Left ventricle myocardium inferior (tissue), 1 donor: Measurements from ENCODE around the gene ZNF569. TPM values are rescaled to one million over a fixed set of nuclear protein-coding genes. Genes with fewer than 3 reads are reported as not detected.
"Not testable (repeated sequence)": the region's sequence is repeated elsewhere in the genome, so short reads cannot be mapped to it uniquely, and the experiment has no call there.

Experiments used
- DNase-seq: peaks from one replicate; pipeline ENCODE4 v3.0.0-alpha.2; 2020
- H3K27ac ChIP-seq: fragments of 200-600 bp; replicated peaks from 2 replicates; pipeline ENCODE4 v1.8.0; 2021
- H3K27me3 ChIP-seq: fragments of 200-600 bp; 2 replicates; pipeline ENCODE4 v1.8.0; 2021; ENCODE audit warnings: low read depth
- H3K36me3 ChIP-seq: fragments of 200-600 bp; 2 replicates; pipeline ENCODE4 v1.8.0; 2021
- H3K4me1 ChIP-seq: fragments of 200-600 bp; 2 replicates; pipeline ENCODE4 v1.8.0; 2021
- H3K4me3 ChIP-seq: fragments of 200-600 bp; 2 replicates; pipeline ENCODE4 v1.8.0; 2021; ENCODE audit warnings: mild to moderate bottlenecking, moderate library complexity
- H3K9me3 ChIP-seq: fragments of 200-600 bp; replicated peaks from 2 replicates; pipeline ENCODE4 v1.8.0; 2021
- CTCF ChIP-seq: fragments of 200-600 bp; IDR thresholded peaks from 2 replicates; pipeline ENCODE4 v1.8.0; 2021; ENCODE audit warnings: antibody characterized with exemption, mild to moderate bottlenecking, borderline replicate concordance
- intact Hi-C: fragments of 100-400 bp; cut with micrococcal nuclease; formaldehyde crosslinking; loops from one replicate; pipeline ENCODE4 v1.11.0; 2022
- total RNA-seq: library from RNA; stranded (reverse); fragmentation: NEBNext Ultra II Directional; extraction: Animal tissue kit (Norgen Biotek cat#: 25700); gene quantifications from one replicate; pipeline ENCODE4 v1.2.1, GENCODE V29; 2021
- donor health status: DM: no; HTN: yes; CAD: no; lungs with severe emphysema.

Gene ZNF569
- total RNA-seq, 1 donor from 2014 or later, result 6.5 TPM

GRCh38 chr19:37413313-37414084, 53.7 kb downstream of the ZNF569 start:
- no peak for TF ChIP-seq CTCF
- no peak overlapping the region for H3K27ac ChIP-seq
- intact Hi-C loops, result no loop called here
- H3K4me1 ChIP-seq, result no peaks in the 10 kb centered on the region
- DNase-seq, result no peak
- H3K27me3 ChIP-seq, result no peaks in the 10 kb centered on the region
- H3K9me3 ChIP-seq, result peaks cover 100% of the 10 kb centered on the region
- H3K36me3 ChIP-seq, result peaks cover 92% of the 10 kb centered on the region
- H3K4me3 ChIP-seq, result no peak overlapping the region

GRCh38 chr19:37412700-37413099, 54.5 kb downstream of the ZNF569 start:
- intact Hi-C loops, result no loop called here
- no peak for TF ChIP-seq CTCF
- DNase-seq, result no peak
- Histone ChIP-seq H3K9me3 (peaks cover 100% of the 10 kb centered on the region), H3K4me1 (no peaks in the 10 kb centered on the region), H3K27me3 (no peaks in the 10 kb centered on the region), H3K4me3 (no peak overlapping the region), H3K36me3 (peaks cover 89% of the 10 kb centered on the region), H3K27ac (no peak overlapping the region)

GRCh38 chr19:37406140-37406846, 61.0 kb downstream of the ZNF569 start:
- intact Hi-C loops, DNase-seq, H3K4me3 ChIP-seq, H3K27me3 ChIP-seq, H3K27ac ChIP-seq, H3K4me1 ChIP-seq: not testable (repeated sequence)
- Histone ChIP-seq H3K9me3 (peaks cover 99% of the 10 kb centered on the region), H3K36me3 (peaks cover 32% of the 10 kb centered on the region)

GRCh38 chr19:37403403-37403802, 63.8 kb downstream of the ZNF569 start:
- Histone ChIP-seq H3K4me3 (no peak overlapping the region), H3K4me1 (no peaks in the 10 kb centered on the region), H3K9me3 (peaks cover 99% of the 10 kb centered on the region), H3K27ac (no peak overlapping the region), H3K27me3 (no peaks in the 10 kb centered on the region), H3K36me3 (peaks cover 11% of the 10 kb centered on the region)
- DNase-seq, result no peak
- no peak for TF ChIP-seq CTCF
- intact Hi-C loops, result no loop called here

GRCh38 chr19:37401078-37401477, 66.2 kb downstream of the ZNF569 start:
- no peak overlapping the region for H3K4me3 ChIP-seq
- intact Hi-C loops, result no loop called here
- DNase-seq, result no peak
- no peak for TF ChIP-seq CTCF
- peaks cover 100% of the 10 kb centered on the region for H3K9me3 ChIP-seq
- H3K36me3 ChIP-seq, result peaks cover 3% of the 10 kb centered on the region
- no peaks in the 10 kb centered on the region for H3K27me3 ChIP-seq
- no peak overlapping the region for H3K27ac ChIP-seq
- no peaks in the 10 kb centered on the region for H3K4me1 ChIP-seq

GRCh38 chr19:37391399-37391798, 75.8 kb downstream of the ZNF569 start:
- H3K27ac ChIP-seq, DNase-seq, intact Hi-C loops, H3K4me1 ChIP-seq, H3K27me3 ChIP-seq, H3K4me3 ChIP-seq: not testable (repeated sequence)
- Histone ChIP-seq H3K9me3 (peaks cover 100% of the 10 kb centered on the region), H3K36me3 (peaks cover 76% of the 10 kb centered on the region)
